GM18498 (cell line): ENCODE measurements around the gene MARCHF2.

Source experiments
- ATAC-seq: cut with Tn5 transposase; IDR thresholded peaks from one replicate; pipeline ENCODE4 v1.9.1; 2021; ENCODE audit warnings: mild to moderate bottlenecking, moderate library complexity; ENCODE audit not compliant: unreplicated experiment

The MARCHF2 gene

DNA sequence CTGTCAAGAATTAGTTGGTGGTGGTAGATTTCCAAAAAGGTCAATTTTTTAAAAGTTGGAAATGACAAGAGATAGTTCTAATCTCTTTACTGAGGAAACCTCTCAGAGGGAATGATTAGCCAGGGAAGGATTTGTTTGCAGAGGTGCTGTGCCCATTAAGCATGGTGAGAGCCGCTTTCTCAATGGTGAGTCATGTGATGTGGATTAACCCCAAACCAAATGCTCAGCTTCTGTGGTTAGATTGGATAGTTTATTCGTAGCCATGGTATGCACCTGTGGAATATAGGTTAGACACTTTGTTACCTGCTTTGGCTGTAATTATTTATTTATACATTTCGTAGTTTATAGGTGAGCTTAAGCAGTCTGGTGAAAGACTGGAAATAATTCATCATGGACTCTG is 38.8 kb downstream of the MARCHF2 start:
- ATAC-seq: no peak

DNA sequence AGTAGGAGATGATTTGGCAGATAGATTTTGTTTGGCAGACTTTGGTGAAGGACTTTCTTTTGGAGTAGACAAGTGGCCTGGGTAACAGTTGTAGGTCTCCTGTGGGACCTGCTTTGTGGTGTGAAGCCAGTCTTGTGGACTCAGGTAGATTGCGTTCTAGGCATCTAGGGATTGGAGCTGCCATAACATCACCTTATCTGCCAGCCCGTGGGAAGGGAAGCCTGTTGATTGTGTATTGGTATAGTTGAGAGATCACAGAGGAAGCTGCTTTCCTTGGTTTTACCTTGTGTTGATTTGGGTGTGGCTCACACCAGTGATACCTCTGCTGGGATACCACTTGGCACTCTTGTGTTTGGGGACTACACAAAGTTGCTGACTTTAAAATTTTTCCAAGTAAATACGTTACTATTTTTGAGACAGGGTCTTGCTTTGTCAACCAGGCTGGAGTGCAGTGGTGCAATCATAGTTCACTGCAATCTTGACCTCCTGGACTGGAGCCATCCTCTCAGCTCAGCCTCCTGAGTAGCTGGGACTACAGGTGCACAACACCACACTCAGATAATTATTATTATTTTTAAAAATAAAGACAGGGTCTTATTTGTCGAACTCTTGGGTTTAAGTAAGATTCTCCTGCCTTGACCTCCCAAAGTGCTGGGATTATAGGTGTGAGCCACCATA is 39.5 kb downstream of the MARCHF2 start:
- no peak for ATAC-seq

DNA sequence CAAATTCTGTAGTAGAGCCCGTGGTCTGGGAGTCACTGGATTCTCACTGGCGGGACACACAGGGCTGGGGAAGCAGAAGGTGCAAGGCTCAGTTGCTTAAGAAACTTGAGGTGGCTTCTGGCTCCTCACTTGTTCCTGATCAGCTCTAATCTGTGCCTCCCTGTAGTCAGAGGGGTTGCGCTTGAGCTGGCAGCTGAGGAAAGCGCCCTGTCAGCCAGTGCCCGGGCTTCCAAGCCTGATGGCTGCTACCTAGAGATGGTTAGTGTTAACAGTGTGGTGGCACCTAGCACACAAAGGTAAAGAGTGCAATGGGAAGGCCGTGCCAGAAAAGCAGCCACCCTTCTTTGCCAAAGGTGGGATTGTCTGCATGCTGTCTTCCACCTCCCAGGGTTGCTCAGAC is 40.5 kb downstream of the MARCHF2 start:
- no peak for ATAC-seq

DNA sequence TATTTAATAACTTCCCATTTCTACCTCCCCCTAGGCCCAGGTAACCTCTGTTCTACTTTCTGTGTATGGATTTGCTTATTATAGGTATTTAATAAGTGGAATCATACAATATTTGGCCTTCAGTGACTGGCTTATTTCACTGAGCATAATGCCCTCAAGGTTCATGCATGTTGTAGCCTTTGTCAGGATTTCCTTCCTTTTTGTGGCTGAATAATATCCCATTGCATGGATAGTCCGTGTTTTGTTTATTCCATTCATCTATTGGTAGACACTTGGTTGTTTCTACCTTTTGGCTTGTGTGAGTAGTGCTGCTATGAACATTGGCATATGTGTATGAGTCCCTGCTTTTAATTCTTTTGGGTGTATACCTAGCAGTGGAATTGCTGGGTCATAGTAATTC is 41.1 kb downstream of the MARCHF2 start:
- no peak for ATAC-seq

DNA sequence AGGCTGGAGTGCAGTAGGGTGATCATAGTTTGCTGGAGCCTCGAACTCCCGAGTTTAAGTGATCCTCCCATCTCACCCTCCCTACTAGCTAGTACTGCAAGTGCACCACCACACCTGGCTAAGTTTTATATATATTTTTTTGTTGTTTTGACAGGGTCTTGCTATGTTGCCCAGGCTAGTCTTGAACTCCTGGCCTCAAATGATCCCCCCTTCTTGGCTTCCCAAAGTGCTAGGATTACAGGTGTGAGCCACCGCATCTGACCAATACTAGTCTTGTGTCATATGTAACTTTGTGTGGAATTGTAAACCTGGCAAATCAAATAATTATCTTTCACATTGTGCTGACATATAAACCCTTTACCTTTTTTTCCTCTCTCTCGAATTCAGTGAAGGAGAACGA is 41.9 kb downstream of the MARCHF2 start:
- no peak for ATAC-seq

DNA sequence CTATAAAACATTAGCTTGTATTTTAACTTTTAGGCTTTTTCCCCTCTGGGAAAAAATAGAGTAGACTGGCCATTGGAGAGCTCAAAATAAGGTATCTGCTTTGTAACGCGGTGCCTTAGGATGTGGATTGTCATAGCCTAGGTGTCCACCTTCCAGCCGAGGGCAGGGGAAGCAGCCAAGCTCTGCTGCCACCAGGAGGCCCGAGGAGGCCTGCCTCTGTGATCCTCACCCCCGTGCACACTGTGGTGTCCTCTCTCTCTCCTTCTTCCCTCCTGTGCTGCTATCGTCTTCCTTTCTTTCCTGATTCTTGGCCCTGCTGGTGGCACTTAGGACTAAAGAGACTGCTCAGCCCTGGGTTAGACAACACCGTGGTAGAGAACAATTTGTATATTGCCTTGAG is 43.0 kb downstream of the MARCHF2 start:
- no peak for ATAC-seq

DNA sequence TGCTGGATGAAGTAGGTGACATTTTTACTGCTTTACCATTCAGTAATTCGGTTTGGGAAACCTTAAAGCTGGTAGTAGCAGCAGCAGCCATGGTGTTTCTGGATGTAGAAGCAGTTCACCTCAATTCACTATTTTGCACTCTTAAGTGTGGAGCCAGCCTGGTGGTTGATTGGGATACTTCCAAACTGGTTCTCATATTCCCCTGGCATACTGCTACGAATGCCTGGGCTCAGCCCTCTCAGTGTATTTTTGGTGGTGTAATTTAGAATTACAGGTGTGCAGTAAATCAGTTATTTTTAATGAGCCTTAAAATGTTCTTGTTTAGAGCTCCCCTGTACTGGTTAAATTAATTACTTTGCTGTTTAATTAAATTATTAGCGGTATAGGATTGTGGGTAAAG is 44.1 kb downstream of the MARCHF2 start:
- ATAC-seq: no peak

DNA sequence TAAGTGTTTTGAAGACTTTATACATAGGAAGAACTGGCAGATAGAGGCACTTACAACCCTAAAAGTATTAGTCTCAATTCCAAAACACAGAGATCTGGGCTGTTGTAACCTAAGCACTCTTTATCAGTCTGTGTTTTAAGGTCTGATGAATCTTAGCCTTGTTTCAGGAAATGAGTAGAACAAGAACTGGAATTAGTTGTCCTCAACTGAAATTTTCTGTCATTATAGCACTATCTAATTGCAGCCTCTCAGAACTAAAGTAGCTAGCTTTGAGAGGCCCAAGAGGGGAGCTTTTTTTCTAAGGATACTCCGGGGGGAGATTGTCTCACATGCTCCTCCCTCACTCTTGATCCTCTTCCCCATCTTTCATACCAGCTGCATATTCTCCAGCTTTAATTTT is 44.7 kb downstream of the MARCHF2 start:
- no peak for ATAC-seq

DNA sequence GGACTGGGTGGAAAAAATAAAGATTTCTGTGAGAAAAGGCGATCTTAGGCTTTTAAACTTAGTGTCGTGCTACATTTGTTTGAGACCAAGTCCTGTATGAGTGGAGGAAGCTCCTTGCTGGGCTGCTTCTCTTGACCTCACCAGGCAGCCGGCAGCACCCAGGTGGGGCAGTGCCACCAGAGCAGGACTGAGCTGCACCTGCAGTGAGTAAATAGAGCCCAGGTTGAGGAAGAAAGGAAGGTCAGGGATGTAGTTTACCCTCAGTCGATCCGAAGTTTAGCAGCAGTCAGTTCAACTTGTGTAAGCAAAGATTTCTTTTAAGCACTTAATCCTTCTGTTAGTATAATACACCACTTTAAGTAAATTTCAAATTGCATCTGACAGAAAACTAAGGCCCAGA is 45.3 kb downstream of the MARCHF2 start:
- no peak for ATAC-seq

DNA sequence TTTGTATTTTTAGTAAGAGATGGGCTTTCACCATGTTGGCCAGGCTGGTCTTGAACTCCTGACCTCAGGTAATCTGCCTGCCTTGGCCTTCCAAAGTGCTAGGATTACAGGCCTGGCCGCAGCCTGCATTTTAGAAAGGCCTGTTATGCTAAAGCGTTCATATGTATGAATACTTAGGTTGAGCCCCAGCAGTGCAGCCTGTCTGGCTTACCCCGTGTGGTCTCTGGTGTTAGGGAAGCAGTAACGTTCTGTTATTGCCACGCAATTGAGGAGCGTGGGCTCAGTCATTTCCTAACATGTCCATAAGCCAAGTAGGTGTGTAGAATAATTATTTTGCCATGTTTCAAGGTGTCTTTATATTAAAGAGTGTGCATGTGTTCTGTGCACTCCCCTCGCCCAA is 46.0 kb downstream of the MARCHF2 start:
- ATAC-seq: no peak

DNA sequence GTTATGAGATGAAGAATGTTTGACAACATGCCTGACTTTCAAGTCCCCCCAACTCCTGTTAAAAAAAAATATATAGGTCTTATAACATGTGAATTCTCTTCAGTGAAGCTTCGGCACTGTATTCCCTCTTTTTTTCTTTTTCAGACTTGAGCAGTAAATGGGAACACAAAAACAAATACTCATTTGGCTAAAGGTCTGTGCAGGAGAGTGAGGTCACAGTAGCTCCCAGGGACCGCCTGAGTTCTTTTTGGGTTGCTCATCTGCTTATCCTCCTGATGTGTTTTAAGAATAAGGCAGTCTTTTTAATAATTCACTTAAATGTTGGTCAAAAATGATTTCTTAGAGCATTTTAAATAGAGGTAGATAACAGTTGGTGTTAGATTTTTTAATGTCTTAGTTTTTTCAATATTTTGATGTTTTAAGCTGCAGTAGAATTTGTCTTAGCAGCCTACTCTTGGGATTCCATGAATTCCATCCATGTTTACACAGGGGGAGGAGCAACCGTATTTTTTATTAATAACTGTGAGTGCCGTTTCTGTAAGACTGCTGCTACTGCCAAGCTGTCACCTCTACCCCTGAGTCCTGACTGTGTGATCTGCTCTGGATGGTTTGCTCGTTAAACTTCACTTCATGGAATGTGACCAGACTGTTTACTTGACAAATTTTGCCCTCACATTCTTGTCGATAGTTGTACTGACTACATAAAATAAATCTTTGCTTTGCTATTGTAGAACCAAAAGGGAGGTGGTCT is 46.6 kb downstream of the MARCHF2 start:
- no peak for ATAC-seq

DNA sequence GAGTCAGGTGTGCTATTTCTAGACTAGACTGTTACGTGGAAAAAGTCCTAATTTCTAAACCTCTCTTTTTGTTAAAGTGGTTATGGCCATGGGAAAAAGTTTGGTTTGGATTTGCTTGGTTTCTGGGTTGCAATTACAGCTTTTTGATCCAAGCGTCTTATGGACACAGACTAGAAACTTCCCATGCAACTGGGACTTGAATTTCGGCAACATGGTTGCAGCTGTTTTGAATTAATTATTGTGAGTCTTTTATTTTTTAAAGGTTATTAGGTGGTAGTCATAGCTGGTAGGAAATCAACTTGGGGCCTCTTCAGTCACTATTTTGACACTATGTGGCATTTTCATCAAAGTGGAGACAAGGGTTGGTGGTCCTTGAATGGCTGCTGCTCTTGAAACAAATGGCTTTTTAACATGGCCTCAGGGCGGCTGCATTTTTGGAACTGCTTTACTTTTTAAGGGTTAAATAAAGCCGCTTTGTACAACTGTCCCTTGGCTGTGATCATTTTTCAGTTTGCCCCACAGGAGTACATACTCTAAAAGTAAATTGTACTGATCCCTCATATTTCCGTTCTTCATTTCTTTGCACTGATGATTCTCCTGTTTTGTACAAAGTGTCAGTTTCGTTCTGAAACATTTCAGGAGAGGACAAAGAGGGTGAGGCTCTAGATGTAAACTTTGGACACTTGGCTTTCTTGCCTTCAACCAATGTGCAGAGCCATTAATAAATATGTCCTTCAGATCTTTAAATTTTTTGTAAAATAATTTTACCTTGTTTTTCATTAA is 47.6 kb downstream of the MARCHF2 start:
- no peak for ATAC-seq

DNA sequence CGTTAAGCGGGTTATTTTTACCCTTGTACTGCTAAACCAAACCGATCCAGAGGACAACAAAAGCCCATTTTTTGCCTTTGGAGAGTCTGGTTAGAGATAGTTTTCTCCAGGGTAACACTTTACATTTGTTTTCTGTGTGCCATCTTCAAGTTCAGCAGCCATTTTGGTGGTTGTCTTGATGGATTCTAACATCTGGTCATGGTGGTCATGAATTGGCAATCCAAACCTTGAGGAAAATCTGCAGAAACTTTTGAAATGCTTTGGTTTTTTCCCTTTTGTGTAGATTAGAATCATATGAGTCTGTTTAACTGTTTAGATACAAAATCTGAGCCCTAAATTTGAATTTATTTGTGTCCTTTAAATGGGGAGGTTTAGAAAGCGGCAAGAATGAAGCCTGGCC is 48.3 kb downstream of the MARCHF2 start:
- ATAC-seq: no peak

DNA sequence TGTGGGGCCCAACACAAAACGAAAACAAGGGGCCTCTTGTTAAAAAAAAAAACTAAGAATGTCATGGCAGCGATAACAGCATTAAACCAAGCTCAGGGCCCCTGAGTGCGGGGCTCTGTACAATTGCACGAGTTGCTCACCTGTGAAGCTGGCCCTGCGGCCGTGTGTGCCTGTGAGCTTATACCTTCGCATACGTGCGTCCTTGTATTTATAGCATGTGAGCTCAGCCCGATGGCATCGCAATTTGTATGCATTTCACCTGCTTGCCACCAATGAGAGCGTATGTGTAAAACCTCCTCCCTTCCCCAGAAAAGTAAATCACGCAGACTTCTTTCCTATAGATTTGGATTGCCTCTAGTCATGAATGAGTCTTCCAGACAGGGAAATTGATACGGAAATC is 48.8 kb downstream of the MARCHF2 start:
- ATAC-seq: no peak

DNA sequence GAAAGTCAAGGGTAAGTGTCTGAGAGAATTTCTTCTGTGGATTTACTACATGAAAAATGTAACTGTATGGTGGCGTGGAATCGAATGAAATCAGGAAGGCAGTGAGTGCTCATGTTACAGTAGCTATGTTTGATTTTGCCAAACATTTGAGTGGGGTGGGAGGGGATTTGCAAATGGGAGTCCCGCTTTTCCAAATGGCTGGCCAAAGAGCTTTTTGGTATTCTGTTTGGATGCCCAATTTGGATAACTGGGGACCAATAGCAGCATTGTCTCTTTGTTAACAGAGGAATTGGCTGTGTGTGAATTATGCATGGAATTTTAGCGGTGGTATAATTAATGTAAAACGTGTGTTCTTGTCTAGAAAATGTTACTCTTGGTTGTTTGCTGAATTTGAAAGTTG is 49.5 kb downstream of the MARCHF2 start:
- ATAC-seq: no peak

DNA sequence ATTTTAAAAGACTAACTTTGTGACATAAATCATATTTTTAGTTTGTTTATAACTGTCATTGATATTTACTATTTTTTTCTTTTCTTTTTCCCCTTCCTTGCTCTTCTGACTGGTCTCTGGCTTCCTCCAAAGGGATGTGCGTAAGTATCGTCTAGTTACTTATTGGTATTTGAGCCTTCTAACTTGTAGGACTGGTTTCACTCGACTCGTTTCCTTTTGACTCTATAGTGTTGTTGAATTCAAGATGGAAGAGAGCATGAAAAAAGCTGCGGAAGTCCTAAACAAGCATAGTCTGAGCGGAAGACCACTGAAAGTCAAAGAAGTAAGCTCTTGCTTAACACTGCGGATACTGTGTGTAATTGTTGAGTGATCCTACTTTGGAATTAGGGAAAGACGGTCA is 50.3 kb downstream of the MARCHF2 start:
- no peak for ATAC-seq

DNA sequence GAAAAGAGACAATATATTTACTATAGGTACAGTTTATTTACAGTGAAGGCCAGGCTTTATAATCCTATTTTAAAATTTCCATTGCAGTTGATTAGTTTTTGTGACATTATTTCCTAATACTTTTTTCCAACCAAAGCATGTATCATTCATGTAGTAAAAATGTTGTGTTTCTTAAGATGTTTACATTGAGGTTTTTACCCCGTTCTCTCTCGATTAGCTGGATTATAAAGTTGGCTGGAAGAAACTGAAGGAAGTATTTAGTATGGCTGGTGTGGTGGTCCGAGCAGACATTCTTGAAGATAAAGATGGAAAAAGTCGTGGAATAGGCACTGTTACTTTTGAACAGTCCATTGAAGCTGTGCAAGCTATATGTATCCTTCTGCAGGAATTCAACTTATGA is 52.9 kb downstream of the MARCHF2 start:
- ATAC-seq: no peak

DNA sequence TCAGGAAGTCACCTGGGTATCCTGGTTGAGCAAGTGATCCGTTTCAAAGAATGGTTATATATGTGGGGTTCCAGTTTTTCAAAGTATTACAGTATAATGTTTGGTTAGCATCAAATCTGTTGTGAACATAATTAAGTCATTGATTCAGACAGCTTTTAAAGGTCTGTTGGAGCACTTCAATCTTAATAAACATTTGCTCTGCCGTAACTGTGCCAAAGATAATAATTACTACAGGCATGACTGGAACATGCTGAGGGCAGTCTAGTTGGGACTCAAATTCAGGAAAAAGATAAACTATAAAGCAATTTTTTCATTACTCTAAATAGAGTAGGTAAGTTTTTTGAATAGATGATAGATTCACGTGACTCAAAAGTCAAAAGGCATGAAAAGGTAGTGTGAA is 55.0 kb downstream of the MARCHF2 start:
- no peak for ATAC-seq

DNA sequence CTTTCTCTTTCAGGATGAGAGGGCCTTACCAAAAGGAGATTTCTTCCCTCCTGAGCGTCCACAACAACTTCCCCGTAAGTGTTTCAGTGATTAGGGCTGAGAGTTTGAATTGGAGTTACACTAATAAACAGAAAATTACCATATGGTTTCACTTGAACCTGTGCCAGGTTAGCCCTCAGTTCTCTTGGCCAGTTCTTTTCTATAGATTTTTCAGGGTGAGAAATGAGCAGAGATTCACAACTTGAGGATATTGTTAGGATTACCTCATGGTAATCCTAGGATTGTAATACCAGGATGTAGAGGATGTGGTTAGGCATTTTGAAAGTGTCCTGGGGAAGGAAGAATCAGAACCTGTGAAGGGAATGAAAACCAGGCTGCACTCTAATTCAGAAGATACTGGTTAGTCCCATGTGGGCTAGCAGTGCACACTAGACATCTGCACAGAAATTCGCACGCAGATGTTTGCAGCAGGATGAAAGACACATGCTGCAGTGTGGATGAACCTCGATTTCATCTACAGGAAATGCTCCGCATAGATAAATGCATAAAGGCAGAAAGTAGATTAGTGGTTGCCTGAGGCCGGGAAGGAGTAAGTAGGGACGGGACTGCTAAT is 55.8 kb downstream of the MARCHF2 start:
- no peak for ATAC-seq

DNA sequence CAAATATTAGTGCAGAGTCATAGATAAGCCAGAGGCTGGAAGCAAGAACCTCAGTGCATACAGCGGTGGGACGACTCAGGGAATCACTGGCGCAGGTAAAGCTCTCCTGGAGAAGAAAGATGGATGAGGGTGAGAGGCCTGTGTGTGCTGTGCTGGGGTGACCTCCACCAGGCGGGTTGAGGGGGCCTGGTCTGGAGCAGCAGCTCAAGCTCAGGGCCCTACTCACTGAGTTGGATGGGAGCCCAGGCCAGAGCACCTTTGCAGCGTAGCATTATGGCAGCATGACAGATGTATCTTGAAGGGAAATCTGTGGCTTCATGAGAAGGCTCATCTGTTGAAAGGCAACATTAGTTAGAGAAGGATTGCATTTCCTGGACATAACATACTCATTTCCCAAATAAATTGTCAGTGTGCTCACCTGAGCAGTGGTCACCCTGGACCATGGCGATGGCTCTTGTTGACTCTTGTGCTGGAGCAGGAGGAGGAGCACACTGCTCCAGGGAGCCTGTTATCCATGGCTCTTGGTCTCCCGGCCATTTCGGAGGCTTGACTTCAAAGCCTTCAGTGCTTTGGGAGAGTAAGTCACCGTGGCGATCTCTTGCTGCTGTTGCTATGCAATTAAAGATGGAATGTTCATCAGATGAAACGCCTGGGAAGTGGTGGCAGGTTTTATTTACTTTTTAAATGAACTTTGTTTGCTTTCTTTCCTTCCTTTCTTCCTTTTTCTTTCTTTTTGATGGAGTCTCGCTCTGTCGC is 56.7 kb downstream of the MARCHF2 start:
- no peak for ATAC-seq
